MCF 10A (cell line): ENCODE measurements around the gene SFT2D2. TPM values are rescaled to one million over a fixed set of nuclear protein-coding genes. Genes with fewer than 3 reads are reported as not detected.
A peak's percentile ranks its signal among the peaks of the same experiment; 100 is the strongest.

Source experiments
- BruUV-seq: library from RNA; stranded (reverse); fragments of 400-500 nt; replicated peaks from 2 replicates; lab custom pipeline; 2021; lab: Mats Ljungman, UMichigan
- CTCF ChIA-PET: fragments of 300-600 bp; sonication (Branson Sonifier 250); formaldehyde crosslinking; extraction: SDS; loops from one replicate; lab custom pipeline; 2021; ENCODE audit warnings: antibody characterized with exemption, inconsistent platforms; lab: Yijun Ruan, JAX
- POLR2A ChIA-PET: fragments of 300-600, 350-650 bp; sonication (Branson Sonifier 250); formaldehyde crosslinking; extraction: SDS; loops from one replicate; lab custom pipeline; 2020; ENCODE audit warnings: antibody characterized with exemption, inconsistent platforms; lab: Yijun Ruan, JAX
- DNase-seq: peaks from one replicate; pipeline ENCODE4 v3.0.0-alpha.2; 2018; ENCODE audit not compliant: unreplicated experiment
- H3K27ac Mint-ChIP-seq: one replicate; pipeline ENCODE4 v1.8.0; 2022; ENCODE audit warnings: mild to moderate bottlenecking, low read depth, mixed read lengths; ENCODE audit not compliant: unreplicated experiment
- H3K27me3 Mint-ChIP-seq: one replicate; pipeline ENCODE4 v1.8.0; 2022; ENCODE audit warnings: mixed read lengths; ENCODE audit not compliant: insufficient read depth, unreplicated experiment
- H3K36me3 Mint-ChIP-seq: one replicate; pipeline ENCODE4 v1.8.0; 2022; ENCODE audit warnings: mild to moderate bottlenecking, moderate library complexity, mixed read lengths; ENCODE audit not compliant: insufficient read depth, unreplicated experiment
- H3K4me1 Mint-ChIP-seq: one replicate; pipeline ENCODE4 v1.8.0; 2022; ENCODE audit warnings: mixed read lengths; ENCODE audit not compliant: insufficient read depth, unreplicated experiment
- H3K4me3 Mint-ChIP-seq: one replicate; pipeline ENCODE4 v1.8.0; 2022; ENCODE audit warnings: mild to moderate bottlenecking, moderate library complexity, mixed read lengths; ENCODE audit not compliant: unreplicated experiment
- H3K9me3 Mint-ChIP-seq: one replicate; pipeline ENCODE4 v1.8.0; 2022; ENCODE audit warnings: mixed read lengths; ENCODE audit not compliant: unreplicated experiment
- CTCF ChIP-seq: fragments of 200-600 bp; IDR thresholded peaks from one replicate; pipeline ENCODE4 v1.8.0; 2022; ENCODE audit warnings: antibody characterized with exemption, mild to moderate bottlenecking; ENCODE audit not compliant: unreplicated experiment
- intact Hi-C: fragments of 100-400 bp; cut with micrococcal nuclease; formaldehyde crosslinking; loops from 2 replicates; pipeline ENCODE4 v1.14.1; 2022
- total RNA-seq: library from RNA; stranded (reverse); gene quantifications from 2 replicates; pipeline ENCODE4 v1.2.3, GENCODE V29; 2022

Gene SFT2D2
- total RNA-seq, 1 experiment from 2014 or later = 56.5 TPM

GRCh38 chr1:168190403-168190802 is 35.4 kb upstream of the SFT2D2 start:
- Mint-ChIP-seq H3K27me3 (no peaks in the 10 kb centered on the region), H3K27ac (no peak overlapping the region), H3K4me3 (no peak overlapping the region), H3K36me3 (peaks cover 76% of the 10 kb centered on the region), H3K4me1 (no peaks in the 10 kb centered on the region), H3K9me3 (no peaks in the 10 kb centered on the region)
- no peak for DNase-seq
- TF ChIP-seq CTCF = no peak
- POLR2A ChIA-PET = interaction anchor here (0.6 to 2.3 kb wide), 7 partner anchors 8 to 411 kb away, joined by 3 to 11 read pairs (median 5); partner anchors contain the start of gene SFT2D2
- CTCF ChIA-PET = interaction anchor here (0.6 to 4.1 kb wide), 3 partner anchors 45 to 1067 kb away, joined by 3 to 18 read pairs (median 4); no protein-coding TSS in a partner anchor
- intact Hi-C loops = no loop called here
- no TSS peak for BruUV-seq

- no TSS peak for BruUV-seq
- no peaks in the 10 kb centered on the region for H3K27me3 Mint-ChIP-seq
- ChIA-PET POLR2A (interaction anchor here (0.6 to 2.3 kb wide), 6 partner anchors 9 to 83 kb away, joined by 3 to 5 read pairs (median 4); partner anchors contain the start of gene SFT2D2), CTCF (interaction anchor here (0.6 to 0.9 kb wide), 4 partner anchors 12 to 159 kb away, joined by 3 to 5 read pairs (median 4); partner anchors contain the start of gene TIPRL)
- H3K36me3 Mint-ChIP-seq = peaks cover 61% of the 10 kb centered on the region
- TF ChIP-seq CTCF = no peak
- DNase-seq = no peak
- H3K4me1 Mint-ChIP-seq = peaks cover 8% of the 10 kb centered on the region
- intact Hi-C loops = no loop called here
- no peak overlapping the region for H3K27ac Mint-ChIP-seq
- no peaks in the 10 kb centered on the region for H3K9me3 Mint-ChIP-seq
- H3K4me3 Mint-ChIP-seq = no peak overlapping the region
Measured at GRCh38 chr1:168195199-168196135, 30.3 kb upstream of the SFT2D2 start.

- H3K4me3 Mint-ChIP-seq = no peak overlapping the region
- H3K4me1 Mint-ChIP-seq = peaks cover 22% of the 10 kb centered on the region
- intact Hi-C loops = no loop called here
- TF ChIP-seq CTCF = no peak
- H3K36me3 Mint-ChIP-seq = peaks cover 59% of the 10 kb centered on the region
- DNase-seq = peak; percentile 37
- H3K9me3 Mint-ChIP-seq = no peaks in the 10 kb centered on the region
- POLR2A ChIA-PET = interaction anchor here (0.9 kb wide), 1 partner anchor 27 kb away, joined by 4 read pairs; the partner anchor contains the start of gene SFT2D2
- CTCF ChIA-PET = no interaction called here
- no peak overlapping the region for H3K27ac Mint-ChIP-seq
- no peaks in the 10 kb centered on the region for H3K27me3 Mint-ChIP-seq
- BruUV-seq = no TSS peak
Measured at GRCh38 chr1:168199056-168199455, 26.7 kb upstream of the SFT2D2 start.
